GM21423 (cell line): Measurements from ENCODE around the gene HSF2BP.
"Not testable (repeated sequence)": the region's sequence is repeated elsewhere in the genome, so short reads cannot be mapped to it uniquely, and the experiment has no call there.

Experiments used
- ATAC-seq: cut with Tn5 transposase; IDR thresholded peaks from one replicate; pipeline ENCODE4 v1.9.1; 2021; ENCODE audit warnings: mild to moderate bottlenecking, moderate library complexity; ENCODE audit not compliant: unreplicated experiment

The HSF2BP gene

GRCh38 chr21:43540561-43540960 is 118.7 kb downstream of the HSF2BP start:
- not testable (repeated sequence) for ATAC-seq

DNA sequence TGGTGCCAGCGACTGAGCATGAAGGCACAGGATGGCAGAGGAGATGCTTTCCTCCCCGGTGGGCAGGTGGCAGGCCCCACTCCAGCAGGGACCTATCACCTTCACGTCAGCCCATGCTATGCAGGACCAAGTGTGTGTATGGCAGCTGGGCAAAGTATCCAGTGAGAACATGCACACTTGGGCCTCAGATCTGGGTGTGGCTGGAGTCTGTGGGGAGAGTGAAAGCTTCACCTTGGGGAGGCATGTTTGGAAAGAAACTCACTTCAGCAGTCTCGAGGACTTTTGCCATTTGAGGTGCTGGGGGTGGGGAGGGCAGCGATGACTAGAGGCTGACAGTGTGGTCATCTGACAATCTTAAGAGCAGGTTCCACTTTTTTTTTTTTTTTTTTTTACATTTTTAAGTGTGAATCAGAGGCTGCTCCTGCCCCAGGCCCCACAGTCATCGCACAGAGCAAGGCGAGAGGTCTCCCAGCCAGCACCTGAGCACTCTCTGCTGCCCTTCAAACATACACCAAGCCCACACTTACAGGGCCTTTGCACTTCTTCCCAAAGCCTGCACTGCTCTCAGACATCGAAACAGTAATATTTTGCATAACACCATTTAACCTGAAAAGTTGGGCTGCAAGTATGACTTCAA is 136.7 kb downstream of the HSF2BP start:
- not testable (repeated sequence) for ATAC-seq

DNA sequence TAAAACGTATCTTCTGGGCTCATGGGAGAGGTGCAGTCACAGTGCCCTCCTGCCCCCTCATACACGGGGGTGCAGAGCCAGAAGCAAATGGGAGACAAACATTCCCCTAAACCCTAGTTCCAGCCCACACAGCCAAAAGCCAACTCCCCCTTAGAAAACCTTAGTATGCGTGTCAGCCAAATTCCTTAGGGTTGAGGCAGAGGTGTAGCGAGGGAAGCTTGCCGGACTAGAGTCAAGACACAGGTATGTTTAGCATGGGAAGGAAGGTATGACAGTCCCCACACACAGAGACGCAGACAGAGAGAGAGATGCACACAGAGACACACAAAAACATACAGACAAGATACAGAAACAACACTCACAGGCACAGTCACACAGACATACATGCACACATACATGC is 141.6 kb downstream of the HSF2BP start:
- not testable (repeated sequence) for ATAC-seq

GRCh38 chr21:43516860-43517627 is 142.2 kb downstream of the HSF2BP start:
- not testable (repeated sequence) for ATAC-seq

- ATAC-seq: not testable (repeated sequence)
Measured at GRCh38 chr21:43516295-43516847, 142.9 kb downstream of the HSF2BP start.

DNA sequence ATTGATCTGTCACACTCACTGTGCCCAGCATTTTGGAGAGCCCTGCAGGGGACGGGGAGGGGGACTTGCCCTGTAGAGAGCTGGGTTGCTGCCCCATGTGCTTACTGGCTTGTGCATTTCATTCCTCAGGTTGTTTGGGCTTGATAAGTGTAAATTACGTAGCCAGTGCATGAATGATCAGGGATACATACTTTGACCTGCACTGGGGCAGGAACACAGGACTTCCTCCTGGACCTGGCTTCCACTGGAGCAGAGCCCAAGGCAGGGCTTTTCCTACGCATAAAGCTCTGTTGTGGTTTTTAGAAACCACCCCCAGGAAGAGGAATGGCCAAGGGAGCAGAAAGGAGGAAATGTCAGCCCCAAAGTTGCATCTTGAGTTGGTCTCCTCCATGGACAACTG is 144.5 kb downstream of the HSF2BP start:
- ATAC-seq: not testable (repeated sequence)

GRCh38 chr21:43513023-43513422 is 146.3 kb downstream of the HSF2BP start:
- not testable (repeated sequence) for ATAC-seq

DNA sequence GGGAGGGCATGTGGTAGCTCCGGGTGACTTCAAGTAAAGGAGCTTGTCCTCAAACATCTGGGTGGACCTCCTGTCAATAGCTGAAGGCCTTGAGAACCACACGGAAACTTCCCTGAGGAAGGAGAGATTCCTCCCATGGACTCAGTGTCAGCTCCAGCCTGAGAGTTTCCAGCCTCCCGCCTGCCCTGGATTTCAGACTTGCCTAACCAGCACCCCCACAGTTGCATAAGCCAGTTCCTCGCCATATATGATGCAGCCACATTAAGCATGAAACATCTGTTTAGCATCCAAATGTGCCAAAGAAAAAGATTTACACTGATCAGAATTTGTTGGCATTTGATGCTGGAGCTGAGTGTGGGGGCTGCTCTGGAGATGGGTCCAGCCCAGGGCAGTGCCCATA is 148.1 kb downstream of the HSF2BP start:
- not testable (repeated sequence) for ATAC-seq

GRCh38 chr21:43510669-43511068 is 148.6 kb downstream of the HSF2BP start:
- ATAC-seq: not testable (repeated sequence)

GRCh38 chr21:43503892-43504291 is 155.4 kb downstream of the HSF2BP start:
- ATAC-seq: not testable (repeated sequence)

DNA sequence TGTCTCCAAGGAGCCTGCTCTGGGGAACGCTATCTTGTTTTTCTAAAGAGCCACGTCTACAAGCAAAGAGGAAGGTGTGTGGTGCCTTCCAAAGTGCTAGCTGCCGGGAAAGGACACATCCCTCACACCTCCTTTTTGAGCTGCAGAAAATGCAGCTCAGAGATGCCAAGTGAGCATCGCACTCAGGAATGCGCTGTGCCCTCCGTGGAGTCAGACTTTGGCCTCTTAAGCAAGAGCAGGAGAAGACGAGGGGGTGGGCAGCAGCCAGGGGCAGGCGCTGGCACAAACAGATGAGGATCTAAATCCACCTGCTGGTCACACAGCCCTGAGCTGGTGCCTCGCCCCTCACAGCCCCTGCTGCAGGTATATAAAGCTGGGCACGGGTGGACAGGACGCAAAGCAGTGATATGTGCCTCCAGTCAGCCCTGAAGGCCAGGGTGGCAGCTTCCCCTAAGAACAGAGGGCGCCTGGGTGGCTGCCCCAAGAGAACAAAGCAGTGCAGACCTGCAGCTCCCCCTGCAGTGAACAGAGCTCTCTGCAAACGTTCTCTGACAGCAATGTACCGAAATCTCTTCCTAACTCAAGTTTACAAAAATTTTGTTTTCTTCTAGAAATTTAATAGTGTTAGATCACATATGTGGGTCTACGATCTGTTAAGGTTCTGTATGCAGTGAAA is 156.1 kb downstream of the HSF2BP start:
- ATAC-seq: not testable (repeated sequence)

DNA sequence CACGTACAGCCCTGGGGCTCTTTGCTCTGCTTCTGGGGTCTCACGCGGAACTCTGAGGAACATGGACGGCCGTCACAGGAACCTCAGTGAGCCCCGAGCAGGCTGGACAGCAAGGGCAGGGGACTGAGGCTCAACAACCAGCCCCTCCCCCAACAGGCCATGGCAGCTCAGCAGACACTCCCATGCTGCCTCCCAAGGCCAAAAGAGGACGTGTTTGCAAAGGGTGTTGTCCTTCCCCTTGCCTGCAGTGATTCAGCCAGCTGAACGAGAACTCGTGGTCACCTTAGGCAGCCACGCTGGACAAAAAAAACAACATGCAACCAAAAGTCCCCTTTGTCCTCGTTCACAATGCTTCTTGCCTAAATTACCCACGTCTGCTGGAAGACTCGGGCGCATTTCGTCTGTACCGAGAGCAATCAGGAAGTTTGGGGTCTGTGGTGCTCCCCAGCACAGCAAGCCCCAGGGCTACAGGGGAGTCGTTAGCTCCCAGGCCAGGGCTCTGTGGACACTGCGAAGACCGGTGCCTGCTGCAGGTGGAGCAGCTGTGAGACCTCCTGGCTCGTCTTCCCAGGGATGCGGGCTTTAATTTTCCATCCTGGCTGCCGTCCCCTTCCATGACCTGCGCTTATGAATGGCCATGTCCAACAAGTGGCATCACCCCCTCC is 156.7 kb downstream of the HSF2BP start:
- not testable (repeated sequence) for ATAC-seq

DNA sequence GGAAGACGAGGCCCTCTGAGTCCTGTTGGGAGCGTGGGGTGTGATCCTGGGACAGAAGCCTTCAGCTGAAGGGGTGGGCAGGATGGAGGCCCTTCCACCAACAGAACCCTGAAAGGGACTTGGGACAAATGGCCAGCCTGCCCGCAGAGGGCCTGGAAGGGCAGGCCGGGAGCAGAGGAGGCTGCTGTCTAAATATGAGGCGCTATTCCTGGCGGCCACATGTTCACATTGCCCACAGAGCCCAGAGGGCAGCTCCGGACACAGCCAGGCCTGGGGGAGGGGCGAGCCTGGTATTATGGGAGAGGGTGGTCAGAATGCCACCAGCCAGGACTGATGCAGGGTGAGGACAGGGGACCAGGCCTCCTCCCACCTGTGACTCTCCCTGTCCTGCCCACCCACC is 160.4 kb downstream of the HSF2BP start:
- not testable (repeated sequence) for ATAC-seq

DNA sequence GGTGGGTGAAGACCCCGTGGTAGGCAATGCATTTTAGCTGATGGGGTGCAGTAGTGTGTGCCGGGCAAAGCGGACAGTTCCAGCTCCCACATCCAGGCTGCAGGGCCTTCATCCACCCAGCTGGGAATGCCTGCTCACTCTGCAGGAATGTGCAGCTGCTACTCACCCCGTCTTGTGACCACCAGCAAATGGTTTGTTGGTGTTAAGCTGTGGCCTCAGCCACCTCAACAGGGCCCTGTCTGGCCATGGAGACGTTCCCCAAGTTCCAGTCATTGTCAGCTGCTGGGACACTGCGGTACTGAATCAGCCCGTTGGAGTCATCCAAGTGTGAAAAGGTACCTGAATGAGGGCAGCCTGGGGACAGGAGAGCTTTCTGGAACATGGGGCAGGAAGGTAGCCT is 161.2 kb downstream of the HSF2BP start:
- ATAC-seq: not testable (repeated sequence)

DNA sequence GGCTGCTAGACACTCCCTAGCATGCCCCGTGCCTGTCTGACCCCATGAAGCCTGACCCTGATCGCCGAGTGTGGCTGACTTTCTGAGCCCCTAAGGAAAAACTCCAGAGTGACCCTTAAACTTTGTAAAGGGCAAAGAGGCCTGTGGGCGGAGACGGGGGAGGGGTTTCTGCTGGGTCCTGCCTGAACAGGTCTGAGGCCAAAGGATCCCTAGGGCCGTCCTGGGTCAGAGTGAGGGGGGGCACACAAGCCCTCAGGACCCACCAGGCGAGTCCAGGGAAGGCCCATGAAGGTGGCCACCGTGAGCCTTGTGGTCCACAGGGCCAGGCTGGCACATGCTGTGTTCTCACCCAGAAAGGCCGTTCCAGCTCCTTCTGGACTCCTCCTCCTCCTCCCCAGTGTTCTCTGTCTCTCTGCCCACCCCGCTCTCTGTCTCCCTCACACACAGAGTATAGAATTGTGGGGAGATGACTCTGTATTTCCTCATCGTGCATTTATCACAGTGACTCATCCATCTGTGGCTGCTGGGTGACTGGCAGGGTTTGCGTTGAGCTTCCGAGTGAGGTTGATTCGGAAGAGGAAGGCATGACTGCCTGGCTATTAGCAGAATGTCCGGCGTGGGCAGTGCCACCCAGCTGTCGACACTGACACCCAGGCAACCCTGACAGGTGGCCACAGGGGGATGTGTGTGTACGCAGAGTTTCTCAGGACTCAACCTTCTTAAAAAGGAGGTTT is 164.8 kb downstream of the HSF2BP start:
- not testable (repeated sequence) for ATAC-seq

DNA sequence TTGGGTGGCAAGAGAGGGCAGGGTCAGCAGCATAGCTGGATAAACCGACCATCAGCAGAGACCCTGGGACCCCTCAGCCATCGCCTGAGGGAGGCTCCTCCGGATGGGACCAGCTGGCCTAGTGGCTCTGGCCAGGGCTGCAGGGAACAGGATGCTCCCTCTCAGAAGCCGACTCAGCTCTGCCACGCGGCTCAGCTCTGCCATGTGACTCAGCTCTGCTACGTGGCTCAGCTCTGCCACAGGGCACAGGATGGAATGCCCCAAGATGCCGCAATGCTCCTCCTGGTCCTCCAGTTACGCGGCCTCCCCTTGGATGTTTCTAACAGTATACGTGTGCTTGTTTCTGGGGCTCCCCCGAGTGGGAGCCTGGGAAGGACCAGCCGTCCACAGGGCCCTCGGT is 165.8 kb downstream of the HSF2BP start:
- ATAC-seq: not testable (repeated sequence)

- not testable (repeated sequence) for ATAC-seq
Measured at GRCh38 chr21:43488235-43488634, 171.1 kb downstream of the HSF2BP start.

DNA sequence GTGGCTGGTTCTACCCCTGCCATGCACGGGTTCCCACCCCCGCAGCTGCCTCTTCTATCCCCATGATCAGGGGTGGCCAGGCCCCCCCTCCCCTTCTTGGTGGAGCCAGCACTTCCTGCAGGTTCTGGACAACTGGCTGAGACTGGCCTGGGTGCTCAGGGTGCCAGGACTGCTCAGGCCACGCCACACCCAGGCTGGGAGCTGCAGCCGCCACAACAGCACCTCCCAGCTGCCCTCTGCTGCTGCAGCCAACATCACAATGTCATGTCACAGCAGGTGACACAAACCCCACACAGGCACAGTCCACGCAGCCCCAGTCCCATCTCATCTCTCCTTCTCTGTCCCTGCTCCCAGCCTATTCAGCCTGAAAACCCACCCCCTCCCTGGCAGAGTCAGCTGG is 173.2 kb downstream of the HSF2BP start:
- not testable (repeated sequence) for ATAC-seq

GRCh38 chr21:43485016-43485415 is 174.3 kb downstream of the HSF2BP start:
- ATAC-seq: not testable (repeated sequence)

DNA sequence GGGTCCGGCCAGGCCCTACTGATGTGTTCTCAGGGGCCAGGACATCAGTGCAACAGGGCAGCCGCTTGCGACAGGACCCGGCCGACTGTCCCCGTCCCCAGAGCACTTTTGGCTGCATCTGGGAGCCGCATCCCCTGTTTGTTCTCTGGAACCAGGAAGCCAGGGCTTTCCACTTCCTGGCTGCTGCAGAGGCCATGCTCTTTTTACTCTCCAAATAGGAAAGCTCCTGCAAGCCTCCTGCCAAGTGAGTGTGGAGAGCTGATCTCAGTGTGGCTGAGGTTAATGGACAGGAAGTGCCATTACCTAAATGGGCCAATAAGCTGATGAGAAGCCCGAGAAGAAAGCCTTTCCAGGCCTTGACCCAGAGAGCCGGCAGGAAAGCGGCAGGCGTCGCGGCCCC is 180.1 kb downstream of the HSF2BP start:
- not testable (repeated sequence) for ATAC-seq
